HepG2 (cell line): ENCODE data around the gene OGT. TPM values are rescaled to one million over a fixed set of nuclear protein-coding genes. Genes with fewer than 3 reads are reported as not detected.

Experiments
- CREB3 ChIP-seq: sonication (generic); formaldehyde crosslinking; IDR thresholded peaks from 2 replicates; pipeline ENCODE4 v1.5.0; 2020; ENCODE audit warnings: missing genetic modification reagents
- DDIT3 ChIP-seq: sonication (generic); formaldehyde crosslinking; IDR thresholded peaks from 2 replicates; pipeline ENCODE4 v1.4.0; 2020; ENCODE audit warnings: mild to moderate bottlenecking, missing genetic modification reagents
- JUNB ChIP-seq: sonication (generic); formaldehyde crosslinking; IDR thresholded peaks from 2 replicates; pipeline ENCODE4 v1.8.0; 2022; ENCODE audit warnings: missing genetic modification reagents, mild to moderate bottlenecking, borderline replicate concordance
- NCOA1 ChIP-seq: sonication (generic); formaldehyde crosslinking; IDR thresholded peaks from 2 replicates; pipeline ENCODE4 v1.9.0; 2021; ENCODE audit warnings: missing genetic modification reagents
- REPIN1 ChIP-seq: sonication (generic); formaldehyde crosslinking; IDR thresholded peaks from 2 replicates; pipeline ENCODE4 v1.8.0; 2022; ENCODE audit warnings: missing genetic modification reagents, low read depth, mild to moderate bottlenecking, borderline replicate concordance
- SOX13 ChIP-seq, 3 experiments: fragments of 450-650 bp in 1 of 3; sonication (generic) in 1 of 3; formaldehyde crosslinking in 1 of 3; IDR thresholded peaks in 2 of 3; conservative IDR thresholded peaks in 1 of 3; 2 replicates each; pipeline versions ENCODE4 v1.5.0 to v1.6.1; 2016 to 2020; ENCODE audit warnings: antibody characterized with exemption in 1 of 3, mild to moderate bottlenecking in 1 of 3, missing compliant biosample characterization in 1 of 3, missing genetic modification reagents in 1 of 3, moderate library complexity in 1 of 3
- ZNF709 ChIP-seq: sonication (generic); formaldehyde crosslinking; IDR thresholded peaks from 2 replicates; pipeline ENCODE4 v1.5.0; 2020; ENCODE audit warnings: mild to moderate bottlenecking, missing genetic modification reagents
- ZNF776 ChIP-seq: sonication (generic); formaldehyde crosslinking; IDR thresholded peaks from 2 replicates; pipeline ENCODE4 v1.4.0; 2020; ENCODE audit warnings: mild to moderate bottlenecking, missing genetic modification reagents
- ZNF780A ChIP-seq: sonication (generic); formaldehyde crosslinking; IDR thresholded peaks from 2 replicates; pipeline ENCODE4 v1.8.0; 2022; ENCODE audit warnings: mild to moderate bottlenecking, missing genetic modification reagents, moderate library complexity
- polyA plus RNA-seq, 8 experiments: library from polyadenylated mRNA; depleted of rRNA in 3 of 8; stranded (reverse) in 7 of 8; unstranded in 1 of 8; fragments of >200 nt; fragmentation: Illumina TruSeq in 4 of 8; extraction: Trizol in 4 of 8; gene quantifications; 2 replicates each; pipeline versions ENCODE4 v1.2.1 to v1.2.3, GENCODE V29; 2011 to 2016; ENCODE audit warnings: low read depth in 4 of 8, missing spikeins in 1 of 8, mixed read lengths in 1 of 8; ENCODE audit not compliant: insufficient read depth in 1 of 8
- total RNA-seq, 5 experiments: library from RNA; depleted of rRNA; stranded (reverse); fragments of >200 nt; fragmentation: Illumina TruSeq; extraction: Trizol; gene quantifications; 2 replicates each; pipeline ENCODE4 v1.2.3, GENCODE V29; 2016; ENCODE audit warnings: low read depth in 1 of 5
- TF ChIP-seq, protein P1 (sequence below): sonication (generic); formaldehyde crosslinking; IDR thresholded peaks from 2 replicates; pipeline ENCODE4 v1.4.0; 2020; ENCODE audit warnings: mild to moderate bottlenecking, missing genetic modification reagents
- TF ChIP-seq, protein P2 (sequence below): sonication (generic); formaldehyde crosslinking; IDR thresholded peaks from 2 replicates; pipeline ENCODE4 v1.4.0; 2020; ENCODE audit warnings: missing genetic modification reagents

The OGT gene
- total and polyA plus RNA-seq, 2 of the 13 experiments (the other 11 are each of a cell fraction or from before 2014, with no cell fraction given): 71.7 to 463 TPM

DNA sequence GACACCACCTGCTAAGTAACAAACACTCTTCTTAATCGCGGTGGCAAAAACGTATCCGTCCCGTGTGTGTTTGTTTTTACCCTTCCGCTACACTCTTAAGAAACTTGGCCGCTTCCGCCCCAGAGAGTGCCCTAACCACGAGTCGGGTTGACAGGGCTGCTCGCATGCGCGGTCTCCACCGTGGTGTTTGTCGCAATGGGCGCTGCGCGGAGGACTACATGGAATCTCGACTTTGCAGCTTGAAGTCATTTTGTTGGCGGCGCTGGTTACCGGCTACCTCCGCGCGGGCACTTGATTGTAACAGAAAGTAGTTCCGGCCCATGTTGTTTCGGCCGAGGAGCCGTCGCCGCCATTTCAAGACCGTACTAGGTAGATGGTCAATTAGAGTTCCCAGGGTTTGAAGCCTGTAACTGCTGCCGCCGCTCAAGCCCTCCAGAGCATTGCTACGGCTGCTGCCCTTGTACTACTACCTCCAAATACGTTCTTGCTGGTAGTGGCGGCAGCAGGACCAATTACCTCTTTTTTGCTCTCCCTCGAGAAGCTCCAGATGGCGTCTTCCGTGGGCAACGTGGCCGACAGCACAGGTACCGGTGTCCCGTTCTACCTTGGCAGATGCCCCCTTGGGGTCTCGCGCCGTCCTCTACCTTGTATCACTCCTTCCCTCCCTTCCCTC, at the start of gene OGT (continued):
- TF ChIP-seq, protein P1, sequence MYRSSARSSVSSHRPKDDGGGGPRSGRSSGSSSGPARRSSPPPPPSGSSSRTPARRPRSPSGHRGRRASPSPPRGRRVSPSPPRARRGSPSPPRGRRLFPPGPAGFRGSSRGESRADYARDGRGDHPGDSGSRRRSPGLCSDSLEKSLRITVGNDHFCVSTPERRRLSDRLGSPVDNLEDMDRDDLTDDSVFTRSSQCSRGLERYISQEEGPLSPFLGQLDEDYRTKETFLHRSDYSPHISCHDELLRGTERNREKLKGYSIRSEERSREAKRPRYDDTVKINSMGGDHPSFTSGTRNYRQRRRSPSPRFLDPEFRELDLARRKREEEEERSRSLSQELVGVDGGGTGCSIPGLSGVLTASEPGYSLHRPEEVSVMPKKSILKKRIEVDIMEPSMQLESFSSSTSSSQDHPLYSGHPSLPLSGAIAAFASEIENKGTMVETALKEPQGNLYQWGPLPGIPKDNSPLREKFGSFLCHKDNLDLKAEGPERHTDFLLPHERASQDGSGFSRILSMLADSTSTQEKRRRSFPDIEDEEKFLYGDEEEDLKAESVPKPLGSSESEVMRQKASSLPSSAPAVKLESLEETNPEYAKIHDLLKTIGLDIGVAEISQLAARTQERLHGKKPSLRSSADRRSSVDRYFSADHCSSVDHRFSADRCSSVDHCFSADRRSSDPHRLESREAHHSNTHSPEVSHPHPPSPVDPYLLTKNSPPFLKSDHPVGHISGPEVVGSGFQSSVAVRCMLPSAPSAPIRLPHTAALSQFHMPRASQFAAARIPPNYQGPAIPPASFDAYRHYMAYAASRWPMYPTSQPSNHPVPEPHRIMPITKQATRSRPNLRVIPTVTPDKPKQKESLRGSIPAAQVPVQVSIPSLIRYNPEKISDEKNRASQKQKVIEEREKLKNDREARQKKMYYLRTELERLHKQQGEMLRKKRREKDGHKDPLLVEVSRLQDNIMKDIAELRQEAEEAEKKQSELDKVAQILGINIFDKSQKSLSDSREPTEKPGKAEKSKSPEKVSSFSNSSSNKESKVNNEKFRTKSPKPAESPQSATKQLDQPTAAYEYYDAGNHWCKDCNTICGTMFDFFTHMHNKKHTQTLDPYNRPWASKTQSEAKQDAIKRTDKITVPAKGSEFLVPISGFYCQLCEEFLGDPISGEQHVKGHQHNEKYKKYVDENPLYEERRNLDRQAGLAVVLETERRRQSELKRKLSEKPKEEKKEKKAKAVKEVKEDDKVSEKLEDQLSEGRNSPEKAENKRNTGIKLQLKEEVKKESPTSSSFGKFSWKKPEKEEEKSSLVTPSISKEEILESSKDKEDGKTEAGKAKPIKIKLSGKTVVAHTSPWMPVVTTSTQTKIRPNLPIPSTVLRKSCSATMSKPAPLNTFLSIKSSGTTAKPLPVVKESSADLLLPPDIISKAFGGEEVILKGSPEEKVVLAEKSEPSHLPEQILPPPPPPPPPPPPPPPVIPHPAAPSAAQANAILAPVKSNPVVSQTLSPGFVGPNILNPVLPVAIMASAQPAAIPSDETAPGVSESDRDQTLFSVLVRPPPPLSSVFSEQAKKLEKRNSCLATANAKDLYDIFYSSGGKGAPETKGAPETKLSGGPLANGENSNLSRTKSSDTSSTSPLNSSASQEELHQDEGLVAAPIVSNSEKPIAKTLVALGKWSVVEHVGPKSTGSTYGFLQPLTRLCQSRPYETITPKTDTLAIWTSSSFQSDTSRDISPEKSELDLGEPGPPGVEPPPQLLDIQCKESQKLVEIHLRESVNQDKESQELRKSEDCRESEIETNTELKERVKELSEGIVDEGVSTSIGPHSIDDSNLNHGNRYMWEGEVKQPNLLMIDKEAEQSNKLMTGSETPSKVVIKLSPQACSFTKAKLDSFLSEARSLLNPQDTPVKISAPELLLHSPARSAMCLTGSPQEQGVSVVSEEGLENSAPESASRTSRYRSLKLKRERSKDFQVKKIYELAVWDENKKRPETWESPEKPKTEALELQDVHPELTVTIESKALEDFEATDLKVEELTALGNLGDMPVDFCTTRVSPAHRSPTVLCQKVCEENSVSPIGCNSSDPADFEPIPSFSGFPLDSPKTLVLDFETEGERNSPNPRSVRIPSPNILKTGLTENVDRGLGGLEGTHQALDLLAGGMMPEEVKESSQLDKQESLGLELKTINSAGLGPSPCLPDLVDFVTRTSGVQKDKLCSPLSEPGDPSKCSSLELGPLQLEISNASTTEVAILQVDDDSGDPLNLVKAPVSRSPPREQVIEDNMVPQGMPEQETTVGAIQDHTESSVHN: no peak
- TF ChIP-seq ZNF780A (no peak), CREB3 (CRISPR knock-in tag) (no peak), REPIN1 (CRISPR knock-in tag) (peak; percentile 88; the same call in 1 of the 2 replicates), DDIT3 (no peak), NCOA1 (no peak), ZNF709 (no peak; the same call in 1 of the 2 replicates), SOX13 (IDR thresholded peaks at IDR 0.05) (peak; percentile 38; the same call in 1 of the 2 replicates), SOX13 (CRISPR knock-in tag; conservative IDR thresholded peaks at IDR 0.05 in 1 of 2, IDR thresholded peaks at IDR 0.05 in 1 of 2) (peak in 1 of 2 experiments; percentile 67; a peak in 2 of 4 replicates), JUNB (CRISPR knock-in tag) (no peak), ZNF776 (CRISPR knock-in tag) (no peak)
- TF ChIP-seq, protein P2, sequence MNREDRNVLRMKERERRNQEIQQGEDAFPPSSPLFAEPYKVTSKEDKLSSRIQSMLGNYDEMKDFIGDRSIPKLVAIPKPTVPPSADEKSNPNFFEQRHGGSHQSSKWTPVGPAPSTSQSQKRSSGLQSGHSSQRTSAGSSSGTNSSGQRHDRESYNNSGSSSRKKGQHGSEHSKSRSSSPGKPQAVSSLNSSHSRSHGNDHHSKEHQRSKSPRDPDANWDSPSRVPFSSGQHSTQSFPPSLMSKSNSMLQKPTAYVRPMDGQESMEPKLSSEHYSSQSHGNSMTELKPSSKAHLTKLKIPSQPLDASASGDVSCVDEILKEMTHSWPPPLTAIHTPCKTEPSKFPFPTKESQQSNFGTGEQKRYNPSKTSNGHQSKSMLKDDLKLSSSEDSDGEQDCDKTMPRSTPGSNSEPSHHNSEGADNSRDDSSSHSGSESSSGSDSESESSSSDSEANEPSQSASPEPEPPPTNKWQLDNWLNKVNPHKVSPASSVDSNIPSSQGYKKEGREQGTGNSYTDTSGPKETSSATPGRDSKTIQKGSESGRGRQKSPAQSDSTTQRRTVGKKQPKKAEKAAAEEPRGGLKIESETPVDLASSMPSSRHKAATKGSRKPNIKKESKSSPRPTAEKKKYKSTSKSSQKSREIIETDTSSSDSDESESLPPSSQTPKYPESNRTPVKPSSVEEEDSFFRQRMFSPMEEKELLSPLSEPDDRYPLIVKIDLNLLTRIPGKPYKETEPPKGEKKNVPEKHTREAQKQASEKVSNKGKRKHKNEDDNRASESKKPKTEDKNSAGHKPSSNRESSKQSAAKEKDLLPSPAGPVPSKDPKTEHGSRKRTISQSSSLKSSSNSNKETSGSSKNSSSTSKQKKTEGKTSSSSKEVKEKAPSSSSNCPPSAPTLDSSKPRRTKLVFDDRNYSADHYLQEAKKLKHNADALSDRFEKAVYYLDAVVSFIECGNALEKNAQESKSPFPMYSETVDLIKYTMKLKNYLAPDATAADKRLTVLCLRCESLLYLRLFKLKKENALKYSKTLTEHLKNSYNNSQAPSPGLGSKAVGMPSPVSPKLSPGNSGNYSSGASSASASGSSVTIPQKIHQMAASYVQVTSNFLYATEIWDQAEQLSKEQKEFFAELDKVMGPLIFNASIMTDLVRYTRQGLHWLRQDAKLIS (CRISPR knock-in tag): no peak
